Astrocyte (in vitro differentiated cells and primary cell): ENCODE results near the gene MCM7. TPM values are rescaled to one million over a fixed set of nuclear protein-coding genes. Genes with fewer than 3 reads are reported as not detected.
A peak's percentile ranks its signal among the peaks of the same experiment; 100 is the strongest.

Source experiments
- DNase-seq: peaks from one replicate; pipeline ENCODE4 v3.0.0-alpha.2; 2010; ENCODE audit warnings: low read depth
- FAIRE-seq: peaks from 2 replicates; lab custom pipeline; 2011; peaks lifted over from hg19 to GRCh38; lab: Jason Lieb, UNC
- H2AFZ ChIP-seq: 2 replicates; pipeline ENCODE4 v1.6.0; 2012; ENCODE audit warnings: low read depth, low read length, inconsistent platforms
- H3K27ac ChIP-seq: 2 replicates; pipeline ENCODE4 v1.5.1; 2011; ENCODE audit warnings: low read depth, low read length, inconsistent platforms
- H3K27me3 ChIP-seq: 2 replicates; pipeline ENCODE4 v1.6.0; 2011; ENCODE audit warnings: low read length, inconsistent platforms; ENCODE audit not compliant: insufficient read depth
- H3K36me3 ChIP-seq: 2 replicates; pipeline ENCODE4 v1.5.1; 2011; ENCODE audit warnings: low read length, inconsistent platforms; ENCODE audit not compliant: insufficient read depth
- H3K4me1 ChIP-seq: 2 replicates; pipeline ENCODE4 v1.5.1; 2011; ENCODE audit warnings: low read length, inconsistent platforms; ENCODE audit not compliant: insufficient read depth
- H3K4me2 ChIP-seq: 2 replicates; pipeline ENCODE4 v1.6.0; 2012; ENCODE audit warnings: low read length, inconsistent platforms
- H3K4me3 ChIP-seq: 2 replicates; pipeline ENCODE4 v1.5.1; 2011; ENCODE audit warnings: low read depth, mild to moderate bottlenecking, low read length, inconsistent platforms; ENCODE audit not compliant: insufficient read depth
- H3K79me2 ChIP-seq: 2 replicates; pipeline ENCODE4 v1.6.0; 2012; ENCODE audit warnings: mild to moderate bottlenecking, low read length, inconsistent platforms; ENCODE audit not compliant: insufficient read depth
- H3K9ac ChIP-seq: 2 replicates; pipeline ENCODE4 v1.6.0; 2012; ENCODE audit warnings: mild to moderate bottlenecking, low read length, inconsistent platforms
- H3K9me3 ChIP-seq: 2 replicates; pipeline ENCODE4 v1.5.1; 2012; ENCODE audit warnings: low read depth, mild to moderate bottlenecking, low read length, inconsistent platforms; ENCODE audit not compliant: insufficient read depth
- H4K20me1 ChIP-seq: 2 replicates; pipeline ENCODE4 v1.6.0; 2012; ENCODE audit warnings: low read length, inconsistent platforms; ENCODE audit not compliant: insufficient read depth
- H3K27ac Mint-ChIP-seq: one replicate; pipeline ENCODE4 v1.8.0; 2021; ENCODE audit warnings: mild to moderate bottlenecking, mixed read lengths; ENCODE audit not compliant: unreplicated experiment
- H3K27me3 Mint-ChIP-seq: one replicate; pipeline ENCODE4 v1.8.0; 2021; ENCODE audit warnings: low read depth, mixed read lengths; ENCODE audit not compliant: unreplicated experiment
- H3K36me3 Mint-ChIP-seq: one replicate; pipeline ENCODE4 v1.8.0; 2021; ENCODE audit warnings: low read depth, mixed read lengths; ENCODE audit not compliant: unreplicated experiment
- H3K4me1 Mint-ChIP-seq: one replicate; pipeline ENCODE4 v1.8.0; 2021; ENCODE audit warnings: low read depth, mixed read lengths; ENCODE audit not compliant: unreplicated experiment
- H3K4me3 Mint-ChIP-seq: one replicate; pipeline ENCODE4 v1.8.0; 2021; ENCODE audit warnings: mild to moderate bottlenecking, moderate library complexity, mixed read lengths; ENCODE audit not compliant: unreplicated experiment
- H3K9me3 Mint-ChIP-seq: one replicate; pipeline ENCODE4 v1.8.0; 2021; ENCODE audit warnings: mild to moderate bottlenecking, mixed read lengths; ENCODE audit not compliant: unreplicated experiment
- CTCF ChIP-seq: IDR thresholded peaks from 2 replicates; pipeline ENCODE4 v1.5.1; 2011; ENCODE audit warnings: low read depth, mild to moderate bottlenecking, inconsistent platforms, low read length, moderate library complexity; ENCODE audit not compliant: insufficient read depth
- EZH2 ChIP-seq: IDR thresholded peaks from 2 replicates; pipeline ENCODE4 v1.6.1; 2012; ENCODE audit warnings: mild to moderate bottlenecking, low read length, inconsistent platforms; ENCODE audit not compliant: insufficient read depth
- total RNA-seq: library from RNA; stranded (reverse); gene quantifications from 2 replicates; pipeline ENCODE4 v1.2.1, GENCODE V29; 2021

MCM7 gene
- total RNA-seq, 1 donor from 2014 or later = 55.2 TPM

- no peaks in the 10 kb centered on the region for H3K9me3 ChIP-seq
- DNase-seq (no peak), FAIRE-seq (no peak)
- no peaks in the 10 kb centered on the region for H3K27me3 Mint-ChIP-seq
- peaks cover 2% of the 10 kb centered on the region for H3K9me3 Mint-ChIP-seq
- peaks cover 25% of the 10 kb centered on the region for H3K79me2 ChIP-seq
- no peak overlapping the region for H3K4me3 Mint-ChIP-seq
- no peak overlapping the region for H3K27ac ChIP-seq
- TF ChIP-seq EZH2 (no peak), CTCF (no peak)
- H3K27me3 ChIP-seq = no peaks in the 10 kb centered on the region
- peaks cover 2% of the 10 kb centered on the region for H3K36me3 ChIP-seq
- H3K9ac ChIP-seq = no peak overlapping the region
- H2AFZ ChIP-seq = no peak overlapping the region
- H3K4me2 ChIP-seq = no peak overlapping the region
- H3K36me3 Mint-ChIP-seq = peaks cover 8% of the 10 kb centered on the region
- no peak overlapping the region for H3K4me3 ChIP-seq
- peaks cover 20% of the 10 kb centered on the region for H3K4me1 ChIP-seq
- H3K27ac Mint-ChIP-seq = no peak overlapping the region
- H3K4me1 Mint-ChIP-seq = peaks cover 6% of the 10 kb centered on the region
- H4K20me1 ChIP-seq = no peaks in the 10 kb centered on the region
Measured at GRCh38 chr7:100122067-100122466, 20.9 kb upstream of the MCM7 start.

- H3K27ac ChIP-seq = no peak overlapping the region
- FAIRE-seq = no peak
Measured at GRCh38 chr7:100120733-100121036, 19.5 kb upstream of the MCM7 start.

More at GRCh38 chr7:100120733-100121036, 19.5 kb upstream of the MCM7 start:
- Histone ChIP-seq H3K4me2 (peak overlapping the region; percentile 89), H3K9ac (peak overlapping the region; percentile 88), H3K9me3 (no peaks in the 10 kb centered on the region), H3K79me2 (peaks cover 20% of the 10 kb centered on the region), H3K4me1 (peaks cover 15% of the 10 kb centered on the region), H3K4me3 (peak overlapping the region; percentile 89), H3K27me3 (no peaks in the 10 kb centered on the region), H2AFZ (peak overlapping the region; percentile 85), H3K36me3 (peaks cover 2% of the 10 kb centered on the region), H4K20me1 (no peaks in the 10 kb centered on the region)
- DNase-seq = no peak
- no peaks in the 10 kb centered on the region for H3K27me3 Mint-ChIP-seq
- peak overlapping the region; percentile 99 for H3K4me3 Mint-ChIP-seq
- no peak for TF ChIP-seq CTCF
- TF ChIP-seq EZH2 = no peak
- no peak overlapping the region for H3K27ac Mint-ChIP-seq
- H3K36me3 Mint-ChIP-seq = peaks cover 8% of the 10 kb centered on the region
- peaks cover 2% of the 10 kb centered on the region for H3K9me3 Mint-ChIP-seq
- H3K4me1 Mint-ChIP-seq = peaks cover 6% of the 10 kb centered on the region
